ENCODE data around the gene ANKRD49.
"Not testable (repeated sequence)": the region's sequence is repeated elsewhere in the genome, so short reads cannot be mapped to it uniquely, and the experiment has no call there.

Gene ANKRD49

DNA sequence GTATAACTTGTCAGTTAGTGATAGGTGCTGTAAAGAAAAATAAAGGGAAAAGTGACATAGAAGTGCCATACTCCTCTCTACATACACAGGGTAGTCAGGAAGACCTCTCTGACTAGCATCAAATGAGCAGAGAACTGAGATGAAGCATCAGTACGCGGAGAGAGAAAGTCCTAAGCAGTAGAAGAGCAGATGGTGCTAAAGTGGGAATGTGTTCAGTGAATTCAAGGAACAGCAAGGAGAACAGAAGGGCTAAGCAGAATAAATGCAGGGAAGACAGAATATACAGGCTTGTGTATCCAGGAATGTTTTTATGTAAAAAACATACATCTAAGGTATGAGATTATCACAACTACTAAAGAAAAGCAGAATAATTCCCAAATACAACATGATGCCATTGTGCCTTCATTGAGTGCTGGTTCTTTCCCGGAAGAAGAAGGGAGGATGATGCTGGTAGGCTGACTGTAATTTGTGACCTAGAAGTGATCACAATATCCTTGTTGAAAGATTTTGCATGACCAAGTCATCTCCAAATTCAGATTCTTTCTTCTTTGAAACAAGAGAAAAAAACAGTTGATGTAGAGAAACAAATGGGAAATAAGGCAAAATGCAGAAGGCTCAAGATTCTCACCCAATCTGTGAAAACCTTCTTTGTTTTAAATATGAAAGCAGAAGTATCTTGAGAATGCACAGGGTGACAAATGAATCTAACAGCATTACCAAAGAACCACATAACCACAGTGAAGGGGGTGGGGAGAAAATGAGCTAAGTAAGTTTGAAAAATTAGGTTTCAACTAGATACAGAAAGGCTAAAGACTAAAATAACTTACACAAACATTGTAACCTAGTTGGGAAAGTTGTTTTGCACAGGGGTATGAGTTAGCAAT is 20.6 kb upstream of the ANKRD49 start:
- TF ChIP-seq JUND (IDR thresholded peaks at IDR 0.05; ENCODE audit: low read depth): no peak
- DNase-seq (ENCODE audit: low read depth in 1 of 2, low spot score in 1 of 2): no peak
- in situ Hi-C loops (cut with HindIII; ENCODE audit: low pct_unique_long_range_greater_than_20kb, low sequenced_read_pairs): no loop called here

DNA sequence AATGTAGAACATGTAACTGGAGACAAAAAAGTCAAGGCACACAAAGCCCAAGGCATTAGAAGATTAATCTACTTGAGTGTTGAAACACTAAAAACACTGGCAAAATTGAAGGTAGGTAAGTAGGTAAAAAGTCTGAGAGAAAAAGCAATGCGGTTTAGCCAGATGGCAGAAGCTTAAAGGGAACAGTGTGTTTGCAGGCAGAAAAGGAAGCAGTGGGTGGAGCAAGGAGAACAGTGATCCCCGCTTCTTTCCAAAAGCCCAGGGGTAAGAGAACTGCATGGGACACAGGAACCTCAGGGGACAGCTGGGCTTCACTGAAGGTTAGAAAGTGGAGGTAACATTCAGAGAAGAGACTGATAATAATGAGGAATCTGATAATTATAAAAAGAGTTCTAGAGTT is 16.2 kb upstream of the ANKRD49 start:
- DNase-seq (ENCODE audit: low read depth in 1 of 2, low spot score in 1 of 2): no peak
- in situ Hi-C loops (cut with HindIII; ENCODE audit: low pct_unique_long_range_greater_than_20kb, low sequenced_read_pairs): no loop called here
- no peak for TF ChIP-seq JUND (IDR thresholded peaks at IDR 0.05; ENCODE audit: low read depth)

DNA sequence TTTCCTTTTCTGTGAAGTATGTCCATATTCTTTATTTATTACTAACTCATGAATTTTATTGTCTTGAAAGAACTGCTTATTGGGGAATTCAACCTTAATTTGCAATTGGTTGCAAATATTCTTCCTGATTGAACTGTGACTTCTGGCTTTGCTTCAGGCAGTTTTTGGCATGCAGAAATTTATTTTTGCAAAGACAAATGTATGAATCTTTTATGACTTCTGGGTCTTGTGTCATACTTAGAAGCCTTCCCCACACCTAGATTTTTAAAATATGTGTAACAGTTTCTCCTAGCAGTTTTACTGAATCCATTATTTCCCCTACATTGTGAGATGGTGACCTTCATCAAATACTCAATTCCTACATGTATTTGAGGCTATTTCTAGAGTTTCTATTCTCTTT is 12.4 kb upstream of the ANKRD49 start:
- in situ Hi-C loops (cut with HindIII; ENCODE audit: low pct_unique_long_range_greater_than_20kb, low sequenced_read_pairs): no loop called here
- no peak for DNase-seq (ENCODE audit: low read depth in 1 of 2, low spot score in 1 of 2)
- TF ChIP-seq JUND (IDR thresholded peaks at IDR 0.05; ENCODE audit: low read depth): no peak

DNA sequence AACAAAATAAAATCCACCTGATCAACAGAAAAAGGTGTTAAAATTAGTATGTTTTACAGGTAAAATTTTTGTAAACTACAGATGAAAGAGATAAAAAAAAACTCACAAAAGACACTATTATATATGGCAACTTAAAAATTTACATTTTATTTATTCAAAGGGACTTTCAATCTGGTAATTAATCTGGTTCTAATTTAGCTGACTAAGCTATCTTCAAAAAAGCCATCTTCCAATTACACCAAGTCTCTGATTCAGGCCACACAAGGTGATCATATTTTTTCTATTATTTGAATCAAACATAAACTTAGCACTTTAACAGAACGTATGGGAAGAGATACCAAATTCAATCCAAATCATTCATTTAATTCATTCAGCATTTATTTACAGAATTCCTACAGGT is 7.7 kb upstream of the ANKRD49 start:
- in situ Hi-C loops (cut with HindIII; ENCODE audit: low pct_unique_long_range_greater_than_20kb, low sequenced_read_pairs): no loop called here
- TF ChIP-seq JUND (IDR thresholded peaks at IDR 0.05; ENCODE audit: low read depth): no peak

DNA sequence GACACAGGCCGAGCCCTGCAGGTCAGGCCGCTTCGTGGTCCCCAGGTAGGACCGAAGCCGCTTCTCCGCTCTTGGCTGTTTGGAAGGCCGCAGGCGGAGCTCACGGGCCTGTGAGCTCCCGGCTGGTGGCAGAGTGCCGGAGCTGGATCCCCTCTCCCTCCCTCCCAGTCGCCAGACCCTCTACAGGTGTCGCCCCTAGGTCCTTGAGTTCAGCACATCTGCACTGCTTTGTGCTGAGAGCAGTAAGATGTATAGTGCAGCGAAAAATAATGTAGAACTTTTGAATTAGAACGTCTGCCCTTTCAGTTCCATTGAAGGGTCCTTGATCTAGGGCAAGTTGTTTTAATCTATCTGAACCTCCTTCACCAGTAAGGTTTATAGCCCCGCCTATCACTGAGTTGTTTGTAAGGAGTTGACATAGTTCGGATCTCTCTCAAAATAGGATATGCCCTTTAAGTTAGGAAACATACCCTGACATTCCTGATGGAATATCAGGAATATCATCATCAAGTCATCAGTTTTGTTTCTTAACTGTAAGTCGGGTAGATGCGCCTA is 419 bp downstream of the ANKRD49 start:
- in situ Hi-C loops (cut with HindIII; ENCODE audit: low pct_unique_long_range_greater_than_20kb, low sequenced_read_pairs): no loop called here
- no peak for DNase-seq (ENCODE audit: low read depth in 1 of 2, low spot score in 1 of 2)
- TF ChIP-seq JUND (IDR thresholded peaks at IDR 0.05; ENCODE audit: low read depth): no peak

More for the DNA sequence above, 7.7 kb upstream of the ANKRD49 start:
- no peak for DNase-seq (ENCODE audit: low read depth in 1 of 2, low spot score in 1 of 2)

DNA sequence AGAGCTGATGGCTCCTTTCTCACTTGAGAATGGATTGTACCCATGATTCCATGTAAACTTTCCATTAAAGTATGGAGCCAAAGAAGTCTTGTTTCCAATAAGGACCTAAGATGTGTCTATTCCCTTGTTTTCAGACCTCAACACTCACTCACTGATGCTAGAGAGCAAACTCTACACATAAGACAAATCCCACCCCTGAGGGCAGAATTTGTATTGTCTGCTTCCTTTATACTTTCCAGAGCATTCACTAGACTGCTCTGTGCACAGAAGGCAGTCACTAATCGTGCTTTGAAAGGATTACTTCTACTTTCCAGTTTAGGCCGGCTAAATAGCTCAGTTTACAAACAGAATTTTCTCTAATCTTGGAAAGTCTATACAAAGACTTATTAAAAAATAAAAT is 6.4 kb downstream of the ANKRD49 start:
- in situ Hi-C loops (cut with HindIII; ENCODE audit: low pct_unique_long_range_greater_than_20kb, low sequenced_read_pairs): no loop called here
- no peak for TF ChIP-seq JUND (IDR thresholded peaks at IDR 0.05; ENCODE audit: low read depth)

DNA sequence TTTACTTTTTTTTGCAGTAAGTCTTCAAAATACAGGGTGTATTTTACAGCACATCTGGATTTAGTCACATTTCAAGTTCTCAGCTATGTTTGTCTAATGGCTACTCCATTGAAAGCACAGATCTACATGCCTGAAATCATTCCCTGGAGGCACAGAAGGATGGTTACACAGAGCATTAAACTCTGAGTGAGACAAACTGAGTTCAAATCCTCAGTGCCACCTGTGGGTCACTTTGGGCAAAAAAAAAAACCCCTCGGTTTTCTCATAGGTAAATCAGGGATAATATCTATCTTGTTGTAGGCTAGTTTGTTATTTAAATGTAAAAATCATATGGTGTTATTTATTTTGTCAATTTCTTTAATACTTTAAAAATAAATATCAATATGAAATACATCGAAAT is 7.7 kb downstream of the ANKRD49 start:
- in situ Hi-C loops (cut with HindIII; ENCODE audit: low pct_unique_long_range_greater_than_20kb, low sequenced_read_pairs): no loop called here
- peak in 1 of 2 experiments; percentile 26 for DNase-seq (ENCODE audit: low read depth in 1 of 2, low spot score in 1 of 2)
- TF ChIP-seq JUND (IDR thresholded peaks at IDR 0.05; ENCODE audit: low read depth): no peak

More for the DNA sequence above, 6.4 kb downstream of the ANKRD49 start:
- DNase-seq (ENCODE audit: low read depth in 1 of 2, low spot score in 1 of 2): no peak

DNA sequence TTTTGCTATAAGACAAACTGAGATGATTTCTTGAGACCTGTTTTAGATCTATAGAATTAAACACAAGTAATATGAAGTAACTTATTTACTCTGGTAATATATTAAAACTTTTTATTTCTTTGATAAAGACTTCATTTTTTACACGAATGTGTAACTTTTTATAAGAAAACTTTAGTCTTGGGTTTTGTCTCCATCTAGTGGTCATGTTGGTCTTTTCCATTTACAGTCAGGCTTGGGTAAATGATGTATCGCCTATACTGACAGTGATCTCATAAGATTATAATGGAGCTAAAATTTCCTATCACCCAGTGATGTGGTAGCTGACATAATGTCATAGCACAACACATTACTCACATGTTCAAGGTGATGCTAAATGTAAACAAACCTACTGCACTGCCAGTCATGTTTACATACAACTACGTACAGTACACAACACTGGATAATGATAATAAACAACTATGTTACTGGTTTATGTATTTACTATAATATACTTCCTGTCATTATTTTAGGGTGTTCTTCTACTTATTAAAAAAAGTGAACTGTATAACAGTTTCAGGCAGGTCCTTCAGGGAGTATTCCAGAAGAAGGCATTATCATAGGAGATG is 11.0 kb downstream of the ANKRD49 start:
- in situ Hi-C loops (cut with HindIII; ENCODE audit: low pct_unique_long_range_greater_than_20kb, low sequenced_read_pairs): no loop called here
- peak; percentile 33 to 69 for DNase-seq (ENCODE audit: low read depth in 1 of 2, low spot score in 1 of 2)
- TF ChIP-seq JUND (IDR thresholded peaks at IDR 0.05; ENCODE audit: low read depth): no peak

DNA sequence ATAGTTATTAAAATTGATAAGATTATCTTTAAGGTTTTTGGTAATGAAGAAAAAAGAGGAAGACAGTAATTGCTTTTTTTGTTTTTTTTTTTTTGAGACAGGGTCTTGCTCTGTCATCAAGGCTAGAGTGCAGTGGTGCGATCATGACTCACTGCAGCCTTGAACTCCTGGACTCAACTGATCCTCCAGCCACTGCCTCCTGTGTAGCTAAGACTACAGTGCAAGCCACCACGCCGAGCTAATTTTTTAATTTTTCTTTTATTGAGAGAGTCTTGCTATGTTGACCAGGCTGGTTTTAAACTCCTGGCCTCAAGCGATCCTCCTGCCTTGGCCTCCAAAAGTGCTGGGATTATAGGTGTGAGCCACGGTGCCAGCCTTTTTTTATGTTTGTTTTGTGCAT is 12.7 kb downstream of the ANKRD49 start:
- in situ Hi-C loops (cut with HindIII; ENCODE audit: low pct_unique_long_range_greater_than_20kb, low sequenced_read_pairs); DNase-seq (ENCODE audit: low read depth in 1 of 2, low spot score in 1 of 2): not testable (repeated sequence)

DNA sequence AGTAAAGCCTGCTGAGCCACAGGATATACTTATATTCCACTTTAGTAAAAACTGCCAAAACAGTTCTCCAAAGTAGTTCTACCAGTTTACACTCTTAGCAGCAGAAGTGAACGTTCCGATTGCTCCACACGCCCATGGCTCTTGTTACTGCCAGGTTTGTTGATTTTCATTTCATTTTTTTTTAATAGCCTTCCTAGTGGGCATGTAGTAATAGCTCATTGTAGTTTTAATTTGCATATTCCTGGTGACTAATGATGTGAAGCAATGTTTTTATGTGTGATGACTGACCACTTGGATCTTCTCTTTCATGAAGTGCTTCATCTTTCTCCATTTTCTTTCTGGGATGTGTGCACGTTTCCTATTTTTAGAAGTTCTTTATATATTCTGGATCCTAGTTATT is 13.7 kb downstream of the ANKRD49 start:
- no peak for DNase-seq (ENCODE audit: low read depth in 1 of 2, low spot score in 1 of 2)
- in situ Hi-C loops (cut with HindIII; ENCODE audit: low pct_unique_long_range_greater_than_20kb, low sequenced_read_pairs): no loop called here
- TF ChIP-seq JUND (IDR thresholded peaks at IDR 0.05; ENCODE audit: low read depth): no peak

DNA sequence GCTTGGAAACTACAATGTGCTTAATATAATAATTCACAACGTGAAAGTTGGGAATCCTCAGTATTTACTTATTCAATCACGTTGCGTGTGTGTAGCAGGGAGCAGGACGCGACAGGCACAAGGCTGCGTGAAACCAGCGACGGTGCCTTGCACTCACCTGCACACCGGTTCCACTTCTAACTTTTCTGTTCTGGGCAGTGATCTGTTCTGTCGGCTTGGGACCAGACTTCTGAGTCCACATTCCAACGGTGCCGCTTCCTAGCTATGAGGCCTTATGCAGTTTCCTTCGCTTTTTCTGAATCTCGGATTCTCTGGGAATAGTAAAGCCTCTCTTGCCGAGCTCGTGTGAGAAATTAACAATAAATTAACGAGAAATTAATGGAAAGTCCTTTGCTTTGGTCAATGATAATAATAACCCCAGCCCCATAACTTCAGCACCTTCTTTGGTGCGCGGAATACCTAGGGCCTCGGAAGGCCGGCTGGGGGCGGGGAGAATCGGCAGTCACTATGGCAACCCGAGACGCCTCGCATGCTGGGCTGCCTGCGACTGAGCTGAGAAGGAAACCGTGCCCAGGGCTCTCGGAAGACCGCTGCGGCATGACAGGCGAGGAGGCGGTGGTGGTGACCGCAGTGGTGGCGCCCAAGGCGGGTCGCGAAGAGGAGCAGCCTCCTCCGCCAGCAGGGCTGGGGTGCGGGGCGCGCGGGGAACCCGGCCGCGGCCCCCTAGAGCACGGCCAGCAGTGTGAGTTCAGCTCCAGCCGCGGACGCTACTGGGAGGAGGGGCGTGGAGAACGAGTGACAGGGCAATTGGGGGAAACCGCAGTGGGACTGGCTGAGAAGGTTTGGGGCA is 18.4 kb downstream of the ANKRD49 start, which contains the start of gene C11orf97:
C11orf97 (plus strand) TSS at position 530 of the 850 bp plus-strand sequence; CDS start at position 598, 68 bp downstream.
- no peak for TF ChIP-seq JUND (IDR thresholded peaks at IDR 0.05; ENCODE audit: low read depth)
- DNase-seq (ENCODE audit: low read depth in 1 of 2, low spot score in 1 of 2): peak; percentile 51 to 63
- in situ Hi-C loops (cut with HindIII; ENCODE audit: low pct_unique_long_range_greater_than_20kb, low sequenced_read_pairs): no loop called here

DNA sequence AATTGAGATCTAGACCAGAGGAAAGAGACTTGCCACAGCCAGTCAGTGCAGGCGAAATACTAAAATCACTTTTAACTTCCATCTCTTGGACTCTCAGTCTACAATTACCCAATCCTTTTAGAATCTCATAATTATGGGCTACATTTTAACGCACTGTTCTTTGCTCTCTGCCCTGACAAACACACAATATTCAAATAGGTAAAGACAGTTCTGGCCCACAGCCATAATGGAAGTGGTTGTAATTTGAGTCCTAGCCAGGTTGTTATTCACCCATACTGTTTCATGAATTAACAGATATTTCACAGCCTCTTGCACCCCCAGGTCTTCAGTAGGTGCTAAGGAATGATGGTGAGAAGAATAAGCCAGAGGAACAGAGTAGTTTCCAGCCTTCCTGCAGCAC is 19.3 kb downstream of the ANKRD49 start:
- DNase-seq (ENCODE audit: low read depth in 1 of 2, low spot score in 1 of 2): no peak
- in situ Hi-C loops (cut with HindIII; ENCODE audit: low pct_unique_long_range_greater_than_20kb, low sequenced_read_pairs): no loop called here
- no peak for TF ChIP-seq JUND (IDR thresholded peaks at IDR 0.05; ENCODE audit: low read depth)
